SH-SY5Y (cell line): ENCODE data around the gene HOXB8.

Source experiments
- GATA2 ChIP-seq: IDR thresholded peaks from 2 replicates; pipeline ENCODE4 v1.6.1; 2011; ENCODE audit warnings: mild to moderate bottlenecking, low read depth, low read length
- GATA3 ChIP-seq: IDR thresholded peaks from 2 replicates; pipeline ENCODE4 v1.6.1; 2011; ENCODE audit warnings: low read depth, mild to moderate bottlenecking, low read length, moderate library complexity

DNA sequence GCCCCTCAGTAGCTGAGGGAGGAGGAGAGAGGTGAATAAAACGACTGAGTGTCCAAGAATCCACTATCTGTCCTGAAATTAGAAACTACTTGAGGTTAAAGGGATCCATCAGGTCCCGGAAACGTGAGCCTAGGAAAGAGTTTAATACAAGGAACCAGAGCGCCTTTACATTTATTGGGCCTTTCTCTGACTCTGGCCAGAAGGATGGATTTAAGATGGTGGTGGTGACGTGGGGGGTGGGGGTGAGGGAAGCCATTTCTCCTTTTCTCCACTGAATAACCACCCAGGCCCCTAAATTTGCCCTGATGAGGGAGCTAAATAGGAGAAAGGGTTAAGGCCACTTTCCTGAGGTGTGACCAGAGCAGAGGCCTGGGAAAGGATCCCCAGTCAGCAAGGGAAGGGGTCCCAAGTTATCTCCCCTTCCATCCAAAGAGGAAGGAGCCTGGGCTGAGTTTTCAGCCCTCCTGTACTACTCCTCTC, 12.1 kb upstream of the HOXB8 start:
- TF ChIP-seq GATA2 (no peak), GATA3 (no peak)
